Measurements from ENCODE around the gene MRAS. TPM values are rescaled to one million over a fixed set of nuclear protein-coding genes. Genes with fewer than 3 reads are reported as not detected.
"Not testable (repeated sequence)": the region's sequence is repeated elsewhere in the genome, so short reads cannot be mapped to it uniquely, and the experiment has no call there.

Gene MRAS
- total and polyA plus RNA-seq, 2 of the 13 experiments (the other 11 are each of a cell fraction or from before 2014, with no cell fraction given) = 8.8 to 36.2 TPM

GRCh38 chr3:138412821-138413551, 64.6 kb downstream of the MRAS start:
- no TSS peak for BruUV-seq (replicated peaks)
- Histone ChIP-seq H4K20me1 (ENCODE audit: insufficient read depth, low read length) (no peaks in the 10 kb centered on the region), H3K4me1 (ENCODE audit: insufficient read depth, low read length) (peaks cover 10% of the 10 kb centered on the region; the same call in 1 of the 2 replicates), H2AFZ (ENCODE audit: low read length) (no peak overlapping the region), H3K27ac (ENCODE audit: extremely low read length, insufficient read depth, low read length) (no peak overlapping the region), H3K36me3 (replicated peaks in 1 of 2; ENCODE audit: control insufficient read depth in 1 of 2, insufficient read depth in 2 of 2, low read length in 2 of 2) (no peaks in the 10 kb centered on the region), H3K4me2 (ENCODE audit: low read depth, low read length) (no peak overlapping the region), H3K9me3 (ENCODE audit: low read length) (no peaks in the 10 kb centered on the region), H3K9ac (ENCODE audit: insufficient read depth, low read depth, low read length) (no peak overlapping the region), H3K4me3 (replicated peaks in 1 of 3; ENCODE audit: insufficient read depth in 1 of 3, low read depth in 2 of 3, low read length in 3 of 3) (no peak overlapping the region), H3K79me2 (ENCODE audit: insufficient read depth, low read length) (no peaks in the 10 kb centered on the region), H3K27me3 (ENCODE audit: control insufficient read depth in 1 of 2, insufficient read depth in 2 of 2, low read length in 2 of 2) (0 out of 5 replicates have a peak, but pooled peaks cover 0 to under 1% of the 10 kb centered on the region in 2 experiments)
- intact Hi-C loops (cut with micrococcal nuclease; ENCODE audit: unreplicated experiment) (no loop called here), in situ Hi-C loops (cut with HindIII; ENCODE audit: extremely low pct_ligation_motif_present, low pct_unique_long_range_greater_than_20kb) (loop anchor here (10.0 kb wide), 1 partner anchor 512 kb away; no protein-coding TSS in a partner anchor)
- ChIA-PET POLR2A (interaction anchor here (1.0 kb wide), 1 partner anchor 21 kb away, joined by 3 read pairs; the partner anchor contains the start of gene ESYT3), CTCF (ENCODE audit: low intra/inter-chr PET ratio, low total read pairs) (no interaction called here)
- 59% methylated on average over 8 of the region's 9 CpGs for WGBS (ENCODE audit: low lambda C conversion rate)
- FAIRE-seq = no peak
- peak; percentile 70 for ATAC-seq
- TF ChIP-seq PATZ1 (CRISPR knock-in tag; IDR thresholded peaks at IDR 0.05) (0 out of 2 replicates have a peak, but pooled peaks have one; percentile 19), ZFP37 (CRISPR knock-in tag; IDR thresholded peaks at IDR 0.05; ENCODE audit: borderline replicate concordance) (no peak), ZNF687 (CRISPR knock-in tag; IDR thresholded peaks at IDR 0.05) (0 out of 2 replicates have a peak, but pooled peaks have one; percentile 11)
- no peak for DNase-seq (ENCODE audit: low spot score)

GRCh38 chr3:138416236-138416635, 67.9 kb downstream of the MRAS start:
- H3K27ac ChIP-seq (ENCODE audit: extremely low read length, insufficient read depth, low read length); ATAC-seq; H3K36me3 ChIP-seq (replicated peaks in 1 of 2; ENCODE audit: control insufficient read depth in 1 of 2, insufficient read depth in 2 of 2, low read length in 2 of 2); DNase-seq (ENCODE audit: low spot score); intact Hi-C loops (cut with micrococcal nuclease; ENCODE audit: unreplicated experiment); H3K9me3 ChIP-seq (ENCODE audit: low read length); H3K79me2 ChIP-seq (ENCODE audit: insufficient read depth, low read length); H3K27me3 ChIP-seq (ENCODE audit: control insufficient read depth in 1 of 2, insufficient read depth in 2 of 2, low read length in 2 of 2); H3K4me3 ChIP-seq (replicated peaks in 1 of 3; ENCODE audit: insufficient read depth in 1 of 3, low read depth in 2 of 3, low read length in 3 of 3); FAIRE-seq; H2AFZ ChIP-seq (ENCODE audit: low read length); H3K9ac ChIP-seq (ENCODE audit: insufficient read depth, low read depth, low read length); H4K20me1 ChIP-seq (ENCODE audit: insufficient read depth, low read length); POLR2A ChIA-PET; BruUV-seq (replicated peaks); CTCF ChIA-PET (ENCODE audit: low intra/inter-chr PET ratio, low total read pairs): not testable (repeated sequence)
- 19% methylated on average over 4 of the region's 4 CpGs for WGBS (ENCODE audit: low lambda C conversion rate)
- Histone ChIP-seq H3K4me1 (ENCODE audit: insufficient read depth, low read length) (peaks cover 10% of the 10 kb centered on the region; the same call in 1 of the 2 replicates), H3K4me2 (ENCODE audit: low read depth, low read length) (peak overlapping the region; percentile 20; the same call in 1 of the 2 replicates)
- in situ Hi-C loops (cut with HindIII; ENCODE audit: extremely low pct_ligation_motif_present, low pct_unique_long_range_greater_than_20kb) = loop anchor here (10.0 kb wide), 1 partner anchor 509 kb away; no protein-coding TSS in a partner anchor
